ENCODE measurements around the gene PEBP1. TPM values are rescaled to one million over a fixed set of nuclear protein-coding genes. Genes with fewer than 3 reads are reported as not detected.

The PEBP1 gene
- total and polyA plus RNA-seq, 2 of the 4 experiments (the other 2 are of a cell fraction), result 129 to 161 TPM

- H2BK20ac ChIP-seq (ENCODE audit: low read depth, low read length), result no peak overlapping the region
- dilution Hi-C loops (cut with HindIII; ENCODE audit: low sequenced_read_pairs, unreplicated experiment), result no loop called here
- no peak overlapping the region for H2AK9ac ChIP-seq (replicated peaks; ENCODE audit: low read depth, low read length, poor library complexity)
- H3K56ac ChIP-seq (ENCODE audit: extremely low read depth, insufficient read depth, low read length), result no peak overlapping the region
- no peak overlapping the region for H3K9ac ChIP-seq (ENCODE audit: low read depth, low read length)
- no peak overlapping the region for H3K4me3 ChIP-seq (ENCODE audit: insufficient read depth, low read depth, low read length)
- no peak overlapping the region for H3K18ac ChIP-seq (ENCODE audit: low read depth, low read length)
- intact Hi-C loops (cut with micrococcal nuclease), result loop anchor here (1.0 to 5.0 kb wide), 2 partner anchors 247 to 249 kb away; no protein-coding TSS in a partner anchor
- no peak overlapping the region for H4K8ac ChIP-seq (ENCODE audit: low read depth in 2 of 2, low read length in 2 of 2)
- DNase-seq (no peak), ATAC-seq (ENCODE audit: low read depth) (no peak)
- H3K23ac ChIP-seq (ENCODE audit: low read depth, low read length), result no peak overlapping the region
- H2BK15ac ChIP-seq (ENCODE audit: low read depth, low read length), result no peak overlapping the region
- WGBS, 2 experiments (ENCODE audit: extremely low coverage in 2 of 2, insufficient read length in 1 of 2), result no CpG with 5 or more reads among the region's 5 CpGs
- CTCF ChIA-PET, result no interaction called here
- no peak overlapping the region for H2AK5ac ChIP-seq (ENCODE audit: low read depth, low read length)
- H4K5ac ChIP-seq (ENCODE audit: low read depth, low read length), result no peak overlapping the region
- H3K14ac ChIP-seq (replicated peaks; ENCODE audit: low read depth, low read length), result no peak overlapping the region
- no peaks in the 10 kb centered on the region for H3K79me1 ChIP-seq (ENCODE audit: low read depth in 1 of 2, low read length in 2 of 2)
- H3K9me1 ChIP-seq (ENCODE audit: insufficient read depth, low read length), result no peaks in the 10 kb centered on the region
- BruUV-seq (replicated peaks), result no TSS peak
- in situ Hi-C loops (cut with MboI; ENCODE audit: low sequenced_read_pairs), result no loop called here
- H3K4me2 ChIP-seq (ENCODE audit: low read depth, low read length), result no peak overlapping the region
- H4K91ac ChIP-seq (ENCODE audit: insufficient read depth, low read depth, low read length), result no peak overlapping the region
- H2BK5ac ChIP-seq (ENCODE audit: low read depth, low read length, poor library complexity, severe bottlenecking), result no peak overlapping the region
- H3K27ac ChIP-seq (ENCODE audit: insufficient read depth, low read length), result no peak overlapping the region
- peaks cover 2% of the 10 kb centered on the region; the same call in 1 of the 2 replicates for H3K4me1 ChIP-seq (ENCODE audit: control insufficient read depth, insufficient read depth, low read length)
- H3K4ac ChIP-seq (ENCODE audit: low read depth, low read length), result no peak overlapping the region
- no peak for TF ChIP-seq SMC3 (IDR thresholded peaks at IDR 0.05; ENCODE audit: low read depth, low read length)
- no peak for TF ChIP-seq CHD1 (IDR thresholded peaks at IDR 0.05; ENCODE audit: low read depth, low read length)
- TF ChIP-seq CEBPB (IDR thresholded peaks at IDR 0.05; ENCODE audit: low read depth, low read length), result no peak
- TF ChIP-seq POLR2A (IDR thresholded peaks at IDR 0.05; ENCODE audit: low read depth, low read length), result no peak
- TF ChIP-seq MAZ (IDR thresholded peaks at IDR 0.05; ENCODE audit: borderline replicate concordance, low read depth, low read length), result no peak
- no peak for TF ChIP-seq ELK1 (IDR thresholded peaks at IDR 0.05; ENCODE audit: borderline replicate concordance, low read depth, low read length)
- no peak for TF ChIP-seq MXI1 (IDR thresholded peaks at IDR 0.05; ENCODE audit: borderline replicate concordance, low read depth, low read length)
- TF ChIP-seq MAFK (IDR thresholded peaks at IDR 0.05; ENCODE audit: low read depth, low read length), result no peak
- TF ChIP-seq CTCF (conservative IDR thresholded peaks at IDR 0.05; ENCODE audit: low read depth, low read length), result no peak
- no peak for TF ChIP-seq USF2 (IDR thresholded peaks at IDR 0.05; ENCODE audit: low read depth, low read length)
- no peak for TF ChIP-seq FOS (IDR thresholded peaks at IDR 0.05; ENCODE audit: low read depth, low read length)
- TF ChIP-seq RCOR1 (IDR thresholded peaks at IDR 0.05; ENCODE audit: insufficient replicate concordance, low read length), result no peak
- no peak for TF ChIP-seq RAD21 (IDR thresholded peaks at IDR 0.05; ENCODE audit: low read length)
- TF ChIP-seq RFX5 (IDR thresholded peaks at IDR 0.05; ENCODE audit: low read depth, low read length), result no peak
- no peaks in the 10 kb centered on the region for H4K20me1 ChIP-seq (ENCODE audit: insufficient read depth, low read length)
- H2BK120ac ChIP-seq (ENCODE audit: low read depth, low read length), result no peak overlapping the region
- no peak overlapping the region for H2AFZ ChIP-seq (replicated peaks; ENCODE audit: low read length, poor library complexity)
- no peaks in the 10 kb centered on the region for H3K36me3 ChIP-seq (ENCODE audit: control insufficient read depth, insufficient read depth, low read length)
- no peaks in the 10 kb centered on the region for H3K9me3 ChIP-seq (ENCODE audit: control insufficient read depth, insufficient read depth, low read length)
- POLR2A ChIA-PET (ENCODE audit: unreplicated experiment), result no interaction called here
- H3K27me3 ChIP-seq (ENCODE audit: control insufficient read depth, insufficient read depth, low read length), result no peaks in the 10 kb centered on the region
These were observed 11.5 kb upstream of the PEBP1 start for GRCh38 chr12:118124333-118124874.

Measured in IMR-90 (cell line).